ENCODE measurements around the gene TMF1.

- TF ChIP-seq GATA2 (IDR thresholded peaks at IDR 0.05; ENCODE audit: low read depth, low read length) = no peak
- TF ChIP-seq GATA3 (IDR thresholded peaks at IDR 0.05; ENCODE audit: low read depth, low read length) = no peak
Observed at GRCh38 chr3:69088063-69088462, 35.9 kb upstream of the TMF1 start.
